DMS 273 (cell line): Measurements from ENCODE around the gene NCF4.

Experiments used
- DNase-seq: peaks from one replicate; lab custom pipeline; 2025; ENCODE audit not compliant: unreplicated experiment; lab: John Stamatoyannopoulos, UW

Gene NCF4

DNA sequence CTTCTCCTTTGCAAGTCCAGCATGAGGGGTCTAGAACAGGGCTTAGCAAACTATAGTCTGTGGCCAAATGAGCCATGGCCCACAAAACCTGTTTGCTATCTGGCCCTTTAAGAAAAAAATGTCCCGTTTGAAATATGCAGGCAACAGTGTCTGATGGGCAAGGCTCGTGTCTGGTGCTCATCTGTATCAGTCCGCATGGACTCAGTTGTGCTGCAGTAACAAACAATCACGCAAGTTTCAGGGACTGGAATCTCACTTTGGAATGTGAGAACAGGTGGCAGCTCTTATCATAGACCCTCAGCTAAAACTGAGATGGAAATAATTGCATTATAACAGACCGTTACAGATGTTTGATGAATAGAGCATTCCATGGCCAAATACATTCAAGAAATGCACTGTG, 24.9 kb upstream of the NCF4 start:
- no peak for DNase-seq

DNA sequence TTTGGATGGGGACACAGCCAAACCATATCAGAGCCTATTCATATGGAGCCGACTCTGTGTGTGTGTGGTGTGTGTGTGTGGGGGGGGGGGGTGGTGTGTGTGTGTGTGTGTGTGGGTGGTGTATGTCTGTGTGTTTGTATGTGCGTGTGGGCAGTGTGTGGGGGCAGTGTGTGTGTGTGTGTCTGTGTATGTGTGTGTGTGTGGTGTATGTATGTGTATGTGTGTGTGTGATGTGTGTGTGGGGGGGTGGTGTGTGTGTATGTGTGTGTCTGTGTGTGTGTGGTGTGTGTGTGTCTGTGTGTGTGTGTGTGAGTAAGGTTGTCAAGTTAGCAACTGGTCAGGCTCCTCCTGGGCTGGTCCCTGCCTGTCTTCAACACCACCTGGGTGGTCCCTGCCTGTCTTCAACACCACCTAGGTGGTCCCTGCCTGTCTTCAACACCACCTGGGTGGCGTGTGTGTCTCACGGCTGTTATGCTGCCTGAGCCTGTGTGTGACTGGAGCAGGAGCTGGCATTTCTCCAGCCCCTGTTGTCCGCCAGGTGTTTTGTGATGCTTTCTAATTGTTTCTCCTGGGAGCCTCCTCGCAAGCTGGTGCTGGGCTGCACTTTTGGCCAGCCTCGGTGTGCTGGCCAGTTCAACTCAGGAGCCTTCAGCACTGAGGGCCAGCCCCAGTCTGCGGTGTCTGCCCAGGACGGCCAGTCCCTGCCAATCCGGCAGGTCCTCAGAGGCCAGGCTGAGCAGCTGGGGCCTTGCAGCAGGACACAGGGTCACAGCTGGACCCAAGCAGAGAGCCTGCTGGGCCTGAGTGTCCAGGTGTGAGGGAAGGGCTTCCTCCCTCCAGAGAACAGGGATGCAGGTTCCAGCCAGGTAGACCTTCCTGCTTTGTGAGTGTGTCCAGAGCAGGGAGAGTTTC, 22.4 kb upstream of the NCF4 start:
- no peak for DNase-seq

DNA sequence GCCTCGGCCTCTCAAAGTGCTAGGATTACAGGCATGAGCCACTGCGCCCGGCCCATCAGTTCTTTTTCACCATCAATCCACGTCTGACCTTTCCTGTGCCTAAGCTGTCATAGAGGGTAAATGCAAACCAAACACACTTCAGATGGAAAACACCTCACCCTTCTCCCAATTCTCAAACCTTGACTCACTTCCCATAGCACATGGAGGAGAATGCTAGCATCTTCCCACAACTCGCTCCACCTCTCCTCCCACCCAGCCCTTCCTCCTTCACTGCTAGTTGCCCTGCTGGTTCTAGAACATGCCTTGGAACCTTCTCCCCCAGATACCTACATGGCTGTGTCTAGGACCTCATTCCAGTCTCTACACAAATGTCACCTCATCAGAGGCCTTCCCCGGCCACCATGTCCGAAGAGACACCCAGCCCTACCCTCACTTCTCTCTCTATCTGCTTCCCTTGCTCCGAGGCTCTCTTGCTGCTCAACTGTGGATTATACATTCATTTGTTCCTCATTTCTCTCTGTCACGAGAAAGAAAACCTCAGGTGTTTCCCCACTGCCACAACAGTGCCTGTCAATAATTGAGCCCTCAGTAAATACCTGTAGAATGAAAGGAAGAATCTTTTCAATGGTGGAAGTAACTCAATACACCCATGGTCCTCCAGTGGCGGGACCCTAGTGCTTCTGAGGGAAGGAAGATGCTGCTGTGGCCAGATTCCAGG, 21.3 kb upstream of the NCF4 start:
- DNase-seq, result no peak

GRCh38 chr22:36840106-36840505, 20.7 kb upstream of the NCF4 start:
- DNase-seq, result no peak

- no peak for DNase-seq
Observed at GRCh38 chr22:36846271-36846670, 14.5 kb upstream of the NCF4 start.

- no peak for DNase-seq
Observed at GRCh38 chr22:36846949-36847348, 13.9 kb upstream of the NCF4 start.

GRCh38 chr22:36850056-36850455, 10.8 kb upstream of the NCF4 start:
- DNase-seq, result no peak

DNA sequence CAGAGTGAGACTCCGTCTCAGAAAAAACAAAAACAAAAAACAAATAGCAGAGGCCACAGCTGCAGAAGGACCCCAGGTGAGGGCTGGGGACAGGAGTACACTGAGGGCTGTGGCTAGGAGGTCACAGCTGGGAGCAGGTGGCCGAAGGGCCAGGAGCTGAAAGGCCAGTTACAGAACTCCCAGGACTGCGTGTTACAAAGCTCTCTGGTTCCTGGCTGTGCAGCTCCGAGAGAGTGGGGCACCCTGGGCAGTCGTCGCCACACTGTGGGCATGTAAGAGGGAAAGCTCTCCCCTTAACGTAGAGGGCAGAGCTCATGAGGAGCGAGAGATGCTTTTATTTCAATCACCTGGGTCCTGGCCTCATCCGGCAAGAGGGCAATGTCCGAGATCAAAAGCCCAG, 10.1 kb upstream of the NCF4 start:
- DNase-seq, result no peak

GRCh38 chr22:36852056-36852973, 8.5 kb upstream of the NCF4 start:
- no peak for DNase-seq

GRCh38 chr22:36853407-36854099, 7.3 kb upstream of the NCF4 start:
- DNase-seq, result peak; percentile 72

- no peak for DNase-seq
Observed at GRCh38 chr22:36855478-36855877, 5.3 kb upstream of the NCF4 start.

GRCh38 chr22:36856121-36856791, 4.5 kb upstream of the NCF4 start:
- DNase-seq, result peak; percentile 92

DNA sequence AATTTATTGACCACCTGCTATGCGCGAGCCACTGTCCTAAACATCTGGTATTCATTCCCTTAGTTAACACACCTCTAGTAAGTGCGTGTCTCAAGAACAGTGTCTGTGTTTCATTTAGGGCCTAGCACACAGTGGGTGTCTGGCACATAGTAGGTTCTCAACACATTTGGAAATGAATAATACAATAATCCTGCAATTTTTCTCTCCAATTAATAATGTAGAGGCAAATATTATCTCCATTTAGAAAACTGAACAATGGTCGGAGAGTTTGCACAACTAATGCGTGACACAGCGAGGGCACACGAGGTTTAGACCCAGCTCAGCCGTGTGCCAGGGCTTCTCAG, 4.0 kb upstream of the NCF4 start:
- no peak for DNase-seq

DNA sequence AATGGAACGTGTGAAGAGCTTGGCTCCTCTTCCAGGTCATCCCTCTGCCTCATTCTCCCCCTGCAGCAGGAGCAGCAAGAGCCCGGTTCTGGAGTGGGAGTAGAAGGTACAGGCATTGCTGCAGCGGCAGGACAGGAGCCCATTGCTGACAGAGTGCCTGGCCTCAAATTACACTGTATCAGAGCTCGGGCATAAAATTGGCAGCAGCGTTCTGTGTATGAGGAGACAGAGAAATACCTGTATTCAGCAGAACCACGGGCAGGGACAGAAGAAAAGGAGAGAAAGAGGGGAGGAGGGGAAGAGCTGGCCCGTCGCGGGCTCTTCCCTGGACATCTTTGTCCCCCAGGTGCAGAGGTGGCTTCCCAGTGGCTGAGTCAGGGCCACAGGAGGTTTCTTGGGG, 2.6 kb upstream of the NCF4 start:
- DNase-seq, result no peak

DNA sequence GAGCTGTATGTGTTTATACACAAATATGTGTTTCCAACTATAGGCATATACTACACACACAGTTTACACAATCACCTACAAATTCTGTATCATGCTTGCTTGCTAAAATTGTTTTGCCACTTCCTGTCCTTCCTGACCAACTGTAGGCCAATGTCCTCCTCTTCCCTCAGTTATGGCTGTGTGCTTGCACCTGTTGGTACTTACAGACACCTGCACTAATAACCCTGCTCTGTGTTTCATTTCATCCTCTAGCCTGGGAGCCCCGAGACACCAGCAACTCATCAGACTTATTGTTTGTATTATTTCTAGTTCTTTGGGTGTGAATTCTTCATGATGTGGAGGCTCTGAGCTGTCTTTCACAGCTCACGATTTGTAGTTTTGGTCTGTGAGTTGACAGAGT, 1.8 kb upstream of the NCF4 start:
- no peak for DNase-seq

DNA sequence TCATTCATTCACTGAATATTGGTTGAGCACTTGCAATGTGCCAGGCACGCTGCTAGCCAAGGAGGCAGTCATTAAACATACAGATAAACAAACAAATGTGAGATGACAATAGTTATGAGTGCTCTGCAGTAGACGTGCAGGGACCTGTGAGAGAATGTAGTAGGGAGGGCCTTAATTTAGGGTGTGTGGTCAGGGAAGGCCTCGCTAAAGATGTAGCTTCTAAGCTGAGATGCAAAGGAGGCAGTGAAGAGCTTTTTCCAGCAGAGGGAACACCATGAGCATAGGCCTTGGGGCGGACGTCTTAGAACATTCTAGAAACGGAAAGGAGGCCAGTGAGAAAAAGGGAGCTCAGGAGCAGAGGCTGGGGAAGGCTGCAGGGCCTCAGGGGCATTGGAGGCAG, 789 bp upstream of the NCF4 start:
- no peak for DNase-seq

- DNase-seq, result no peak
Observed at GRCh38 chr22:36860438-36860820, 377 bp upstream of the NCF4 start.

DNA sequence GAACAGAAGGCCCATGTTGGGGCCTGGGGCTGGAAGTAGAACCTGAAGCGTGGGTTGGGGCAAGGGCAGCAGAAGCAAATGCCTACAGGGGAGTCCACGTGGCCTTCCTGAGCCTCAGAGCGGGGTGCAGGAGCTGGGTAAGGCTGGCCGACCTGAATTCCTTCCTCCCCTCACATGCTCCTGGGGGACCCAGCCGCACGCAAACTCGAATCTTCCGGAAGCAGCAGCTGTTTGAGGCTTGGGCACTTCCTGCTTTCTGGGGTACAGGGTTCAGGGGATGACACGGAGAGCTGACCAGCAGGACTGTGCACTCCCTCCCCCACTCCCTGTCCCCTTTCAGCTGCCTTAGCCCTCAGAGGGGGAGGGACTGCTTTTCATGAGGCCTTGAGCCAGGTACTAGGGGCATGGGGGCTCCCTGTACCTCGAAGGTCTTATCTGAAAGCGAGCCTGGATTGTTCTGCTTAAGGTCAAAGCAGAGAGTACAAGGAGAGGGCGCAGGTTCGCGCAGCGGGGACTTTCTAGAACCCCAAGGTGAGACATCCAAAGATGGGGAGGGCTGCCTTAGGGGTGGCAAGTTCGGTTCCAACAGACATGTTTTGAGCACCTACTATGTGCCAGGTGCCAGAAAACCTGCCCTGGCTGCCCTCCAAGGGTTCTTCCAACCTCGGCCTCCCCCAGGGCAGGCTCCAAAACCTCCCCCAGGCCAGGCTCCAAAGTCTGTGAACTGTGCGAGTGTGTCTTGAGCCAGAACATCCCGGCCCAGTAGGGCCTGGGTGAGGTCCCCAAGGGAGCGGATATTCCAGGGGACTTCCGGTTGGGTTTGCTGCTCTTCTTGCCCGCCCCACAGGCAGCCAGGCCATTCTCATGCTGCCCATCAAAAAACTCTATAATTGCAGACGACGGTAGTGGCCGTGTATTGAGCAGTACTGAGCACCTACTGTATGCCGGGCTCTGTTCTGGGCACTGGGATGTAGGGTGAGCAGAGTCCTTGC, 1.7 kb downstream of the NCF4 start:
- DNase-seq, result no peak

- no peak for DNase-seq
Observed at GRCh38 chr22:36863281-36863680, 2.5 kb downstream of the NCF4 start.
